Fibroblast of skin of right biceps (primary cell): Measurements from ENCODE around the gene TRMT2A.
"Not testable (repeated sequence)": the region's sequence is repeated elsewhere in the genome, so short reads cannot be mapped to it uniquely, and the experiment has no call there.

Experiments
- DNase-seq: peaks from one replicate; pipeline ENCODE4 v3.0.0-alpha.2; 2013

Gene TRMT2A

DNA sequence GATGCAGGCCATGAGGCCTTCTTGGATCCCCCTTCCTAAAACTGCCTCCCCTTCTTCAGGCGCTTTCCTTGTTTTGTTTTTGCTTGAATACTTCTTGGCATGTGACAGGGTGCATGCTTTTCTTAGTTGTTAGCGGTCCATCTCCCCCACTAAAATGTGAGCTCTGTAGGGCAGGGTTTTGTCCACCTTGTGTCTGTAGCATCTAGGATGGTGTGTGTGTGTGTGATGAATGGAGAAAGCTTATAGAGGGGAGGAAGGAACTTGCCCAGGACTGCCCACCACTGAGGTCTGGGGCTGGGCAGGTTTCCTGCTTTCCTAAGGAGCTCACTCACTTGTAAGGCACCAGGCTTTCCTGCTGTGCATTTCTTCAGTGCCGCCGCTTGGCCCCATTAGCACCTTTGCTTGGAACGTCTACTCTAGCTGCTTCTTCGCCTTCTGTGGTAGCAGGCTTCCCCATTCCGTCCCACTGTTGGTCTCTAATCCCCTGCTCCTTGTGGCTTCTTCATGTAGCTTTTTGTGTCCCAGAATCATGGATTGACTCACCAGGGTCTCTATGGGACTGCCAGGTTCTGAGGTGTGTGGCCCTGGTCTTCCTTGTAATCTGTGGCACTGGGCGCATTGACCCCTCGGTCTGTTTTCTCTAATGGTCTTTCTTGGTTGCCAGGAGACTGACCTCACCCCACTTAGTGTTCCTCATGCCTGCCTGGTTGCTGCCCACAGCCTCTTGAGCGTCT, 33.7 kb downstream of the TRMT2A start:
- DNase-seq = no peak

DNA sequence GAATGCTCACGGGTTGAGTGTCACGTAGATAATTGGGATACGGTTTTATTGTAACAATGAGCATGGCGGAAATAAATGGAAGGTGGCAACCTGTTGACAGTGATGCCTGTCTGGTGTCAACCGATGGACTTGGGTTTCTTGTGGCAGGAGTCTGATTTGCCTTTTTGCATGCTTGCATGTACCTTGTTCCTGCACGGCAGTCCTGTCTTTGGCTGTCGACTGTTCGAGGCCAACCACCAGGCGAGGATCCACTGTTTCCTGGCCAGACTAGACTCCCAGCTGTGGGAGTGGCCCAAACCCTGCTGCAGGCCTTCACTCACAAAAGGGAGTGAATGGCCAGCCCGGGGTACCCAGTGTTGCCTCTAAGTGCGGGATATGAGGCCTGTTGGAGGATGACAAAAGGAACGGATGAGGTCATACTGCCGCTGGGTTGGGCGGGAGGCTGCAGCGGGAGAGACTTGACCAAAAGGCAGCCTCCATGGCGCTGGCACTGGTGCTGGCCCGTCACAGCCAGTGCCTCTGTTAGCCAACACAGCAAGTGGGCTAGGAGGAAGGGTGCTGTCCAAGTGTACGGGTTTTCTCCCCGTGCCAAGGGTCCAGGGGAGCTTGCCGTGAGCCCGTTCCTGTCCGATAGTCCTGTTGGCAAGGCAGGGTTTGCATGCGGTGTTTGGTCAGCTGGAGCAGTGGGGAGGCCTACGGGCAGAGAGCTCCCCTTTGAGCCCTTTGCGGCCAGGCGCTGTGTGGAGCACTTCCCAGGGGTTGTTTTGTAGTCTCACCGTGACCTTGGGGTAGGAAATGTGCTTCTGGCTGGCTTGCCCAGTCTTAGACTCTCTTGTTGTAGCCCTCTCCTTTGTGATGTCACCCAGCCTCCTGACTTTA, 36.0 kb downstream of the TRMT2A start:
- peak; percentile 65 for DNase-seq

DNA sequence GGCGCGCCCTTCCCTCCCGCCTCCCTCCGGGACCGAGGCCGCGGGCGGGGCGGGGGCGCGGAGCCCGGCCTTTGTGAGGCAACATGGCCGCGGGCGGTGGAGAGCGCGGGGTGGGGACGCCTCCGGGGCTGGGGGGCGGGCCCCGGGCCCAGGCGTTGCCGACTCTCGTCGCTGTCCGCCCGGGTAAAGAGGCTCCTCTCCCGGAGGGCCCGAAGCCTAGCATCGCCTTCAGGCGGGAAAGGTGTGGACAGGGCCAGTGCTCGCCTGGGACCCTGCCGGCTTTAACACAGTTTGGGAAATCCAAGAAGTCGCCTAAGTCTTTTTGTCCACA, 36.6 kb downstream of the TRMT2A start:
- DNase-seq = peak; percentile 58

- DNase-seq = peak; percentile 97
These were observed 37.1 kb downstream of the TRMT2A start, which contains the start of gene DGCR8 for GRCh38 chr22:20079745-20080444. Gene DGCR8, plus strand, starts transcription at chr22:20080241. Its CDS starts 5,723 bp downstream, at chr22:20085964.

DNA sequence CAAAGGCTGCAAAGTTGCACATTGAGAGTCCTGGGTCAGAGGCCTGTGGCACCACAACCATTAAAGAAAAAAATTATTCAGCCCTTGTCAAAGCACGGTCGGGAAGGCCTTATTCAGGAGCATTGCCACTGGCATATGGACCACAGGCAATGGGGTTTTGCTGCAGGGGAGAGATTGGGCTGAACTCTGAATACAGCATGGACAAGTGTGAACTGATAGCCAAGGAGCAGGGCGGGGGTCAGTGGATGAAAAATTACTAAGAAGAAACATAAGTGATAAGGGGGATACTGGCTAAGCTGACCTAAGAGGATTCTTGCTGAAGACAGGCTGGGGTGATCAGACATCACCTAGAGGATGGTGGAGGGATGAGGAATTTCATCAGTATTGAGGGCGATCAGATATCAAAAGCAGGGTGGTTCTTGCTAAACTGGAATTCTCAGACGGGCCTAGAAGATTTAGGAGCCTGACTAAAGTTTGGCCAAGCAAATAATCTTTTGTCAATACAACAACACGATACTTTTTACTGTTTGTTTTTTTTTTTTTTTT, 40.3 kb downstream of the TRMT2A start:
- DNase-seq = no peak

DNA sequence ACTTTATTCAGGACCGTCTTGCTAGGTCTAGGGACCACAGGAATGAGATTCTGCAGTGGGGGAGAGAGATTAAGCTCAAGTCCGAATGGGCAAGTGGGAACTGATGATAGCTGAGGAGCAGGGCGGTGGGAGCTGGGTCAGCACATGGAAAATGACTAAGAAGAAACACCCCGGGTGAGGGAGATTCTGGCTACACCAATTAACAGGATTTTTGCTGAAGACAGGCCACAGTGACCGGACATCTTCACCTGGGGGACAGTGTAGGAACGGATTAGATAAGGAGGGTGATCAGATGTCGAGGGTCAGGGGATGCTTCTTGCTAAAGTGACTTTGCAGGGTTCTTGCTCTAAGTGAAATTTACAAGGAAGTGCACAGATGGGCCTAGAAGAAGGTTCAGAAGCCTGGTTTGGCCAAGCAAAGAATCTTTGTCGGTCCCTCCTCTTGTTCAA, 45.5 kb downstream of the TRMT2A start:
- DNase-seq = no peak

- no peak for DNase-seq
These were observed 47.5 kb downstream of the TRMT2A start for GRCh38 chr22:20069331-20070042.

GRCh38 chr22:20068640-20069039, 48.4 kb downstream of the TRMT2A start:
- DNase-seq = no peak

- not testable (repeated sequence) for DNase-seq
These were observed 49.7 kb downstream of the TRMT2A start for GRCh38 chr22:20067384-20067682.

- DNase-seq = no peak
These were observed 50.2 kb downstream of the TRMT2A start for GRCh38 chr22:20066617-20067383.

DNA sequence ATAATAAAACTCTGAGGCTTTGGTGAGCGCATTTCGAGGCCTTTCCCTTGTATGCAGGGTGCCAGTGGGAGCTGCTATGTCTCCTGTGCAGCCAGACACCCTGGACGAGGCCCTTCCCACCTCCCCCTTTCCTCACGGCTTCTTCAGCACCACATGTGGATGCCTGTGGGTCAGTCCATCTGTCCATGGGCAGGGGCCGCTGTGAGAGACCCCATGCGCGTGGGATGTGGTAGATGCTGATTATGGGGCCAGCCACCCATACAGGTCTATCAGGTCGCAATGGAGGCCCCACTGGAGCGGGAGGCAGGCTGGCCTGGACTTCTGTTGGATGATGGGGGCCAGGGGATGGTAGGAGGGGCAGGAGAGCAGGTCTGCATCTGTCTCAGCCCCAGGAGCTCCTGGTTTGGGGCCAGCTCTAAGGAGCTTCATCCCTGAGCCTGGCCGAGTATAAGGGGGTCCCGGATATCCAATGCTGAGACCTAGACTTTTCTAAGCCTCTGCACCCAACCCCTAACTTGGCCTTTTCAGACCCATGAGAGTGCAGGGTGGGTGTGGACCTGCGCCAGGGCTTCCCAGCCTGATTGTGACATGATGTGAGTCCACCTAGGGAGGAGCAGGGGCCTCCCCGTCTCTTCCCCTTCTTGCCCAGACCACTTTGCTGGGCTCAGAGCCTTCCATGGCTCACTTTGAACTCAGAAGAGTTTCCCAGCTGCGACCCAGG, 51.0 kb downstream of the TRMT2A start:
- DNase-seq = no peak

- DNase-seq = no peak
These were observed 52.3 kb downstream of the TRMT2A start for GRCh38 chr22:20064545-20065262.

DNA sequence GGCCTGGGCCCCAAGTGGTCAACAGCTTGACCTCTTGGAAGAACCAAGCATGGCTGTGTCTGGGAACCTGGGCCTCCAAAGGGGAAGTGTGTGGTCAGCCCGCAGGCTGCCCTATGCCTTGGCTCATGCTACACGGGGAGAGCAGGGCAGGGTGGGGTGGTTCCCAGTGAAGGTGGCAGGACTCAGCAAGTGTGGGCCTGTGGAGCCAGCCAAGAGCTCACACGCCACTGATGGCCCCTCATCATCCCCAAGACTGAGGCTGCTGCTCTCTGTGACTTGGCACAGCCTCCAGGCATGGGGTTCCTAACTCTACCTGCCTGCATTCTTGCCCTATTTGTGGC, 52.9 kb downstream of the TRMT2A start:
- DNase-seq = no peak

- DNase-seq = no peak
These were observed 53.5 kb downstream of the TRMT2A start for GRCh38 chr22:20063271-20064139.

- DNase-seq = peak; percentile 33
These were observed 54.3 kb downstream of the TRMT2A start for GRCh38 chr22:20062766-20063083.

DNA sequence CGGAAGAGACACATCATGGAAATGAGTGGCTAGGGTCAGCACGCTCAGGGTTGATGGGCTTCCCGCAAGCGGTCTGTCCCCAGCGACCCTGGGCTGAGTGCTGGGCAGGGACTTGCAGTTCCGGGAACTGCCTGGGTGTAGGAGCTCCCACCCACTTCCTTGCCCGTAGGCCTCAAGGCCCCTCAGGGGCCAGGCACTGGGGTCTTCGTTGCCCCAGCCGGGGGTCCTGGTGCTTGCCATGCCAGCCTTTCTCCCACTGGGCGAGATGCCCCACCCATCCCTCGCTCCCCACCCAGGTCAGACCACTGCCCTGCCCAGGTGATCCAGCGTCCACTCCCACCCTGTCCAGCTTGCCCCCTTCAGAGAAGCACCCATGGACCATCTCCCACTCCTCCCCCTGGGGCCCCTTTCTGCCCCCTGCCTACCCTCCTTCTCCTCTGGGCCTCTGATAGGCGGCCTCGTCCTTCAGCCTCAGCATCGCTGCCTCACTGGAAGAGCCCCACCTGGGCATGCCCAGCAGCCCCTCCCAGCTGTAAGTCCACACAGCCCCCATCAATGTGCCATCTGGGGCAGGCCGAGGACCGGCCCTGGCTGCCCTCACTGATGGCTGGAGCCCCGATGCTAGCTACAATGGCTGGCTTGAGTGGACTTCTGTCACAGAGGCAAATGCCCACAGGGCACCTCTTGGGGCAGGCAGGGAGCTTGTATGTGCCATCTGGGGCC, 54.8 kb downstream of the TRMT2A start:
- DNase-seq = no peak
